ENCODE data around the gene SHISA7.
"Not testable (repeated sequence)": the region's sequence is repeated elsewhere in the genome, so short reads cannot be mapped to it uniquely, and the experiment has no call there.

SHISA7 gene

GRCh38 chr19:55440411-55441105 lies 2.5 kb downstream of the SHISA7 start:
- DNase-seq, result peak; percentile 58 to 71
- TF ChIP-seq POLR2A (IDR thresholded peaks at IDR 0.05; ENCODE audit: low read length) (peak; percentile 28), GATA1 (IDR thresholded peaks at IDR 0.05; ENCODE audit: low read depth, low read length) (no peak)

- TF ChIP-seq GATA1 (IDR thresholded peaks at IDR 0.05; ENCODE audit: low read depth, low read length), result no peak
- TF ChIP-seq POLR2A (IDR thresholded peaks at IDR 0.05; ENCODE audit: low read length), result no peak
- no peak for DNase-seq
Observed at GRCh38 chr19:55439052-55439451, 4.0 kb downstream of the SHISA7 start.

- peak; percentile 70 to 74 for DNase-seq
- TF ChIP-seq GATA1 (IDR thresholded peaks at IDR 0.05; ENCODE audit: low read depth, low read length), result no peak
- TF ChIP-seq POLR2A (IDR thresholded peaks at IDR 0.05; ENCODE audit: low read length), result no peak
Observed at GRCh38 chr19:55437410-55437809, 5.7 kb downstream of the SHISA7 start.

- no peak for TF ChIP-seq GATA1 (IDR thresholded peaks at IDR 0.05; ENCODE audit: low read depth, low read length)
- TF ChIP-seq POLR2A (IDR thresholded peaks at IDR 0.05; ENCODE audit: low read length), result no peak
- no peak for DNase-seq
Observed at GRCh38 chr19:55436847-55437246, 6.3 kb downstream of the SHISA7 start.

GRCh38 chr19:55435020-55435419 lies 8.1 kb downstream of the SHISA7 start:
- DNase-seq, result peak in 1 of 2 experiments; percentile 71
- TF ChIP-seq GATA1 (IDR thresholded peaks at IDR 0.05; ENCODE audit: low read depth, low read length) (no peak), POLR2A (IDR thresholded peaks at IDR 0.05; ENCODE audit: low read length) (no peak)

GRCh38 chr19:55434356-55434919 lies 8.7 kb downstream of the SHISA7 start:
- no peak for TF ChIP-seq POLR2A (IDR thresholded peaks at IDR 0.05; ENCODE audit: low read length)
- peak in 1 of 2 experiments; percentile 56 for DNase-seq

GRCh38 chr19:55433292-55433691 lies 9.8 kb downstream of the SHISA7 start:
- no peak for DNase-seq
- no peak for TF ChIP-seq GATA1 (IDR thresholded peaks at IDR 0.05; ENCODE audit: low read depth, low read length)
- TF ChIP-seq POLR2A (IDR thresholded peaks at IDR 0.05; ENCODE audit: low read length), result no peak

- TF ChIP-seq GATA1 (IDR thresholded peaks at IDR 0.05; ENCODE audit: low read depth, low read length), result no peak
- no peak for TF ChIP-seq POLR2A (IDR thresholded peaks at IDR 0.05; ENCODE audit: low read length)
Observed at GRCh38 chr19:55432241-55432959, 10.7 kb downstream of the SHISA7 start.

GRCh38 chr19:55431183-55431582 lies 11.9 kb downstream of the SHISA7 start:
- TF ChIP-seq POLR2A (IDR thresholded peaks at IDR 0.05; ENCODE audit: low read length), result no peak
- no peak for TF ChIP-seq GATA1 (IDR thresholded peaks at IDR 0.05; ENCODE audit: low read depth, low read length)

More at GRCh38 chr19:55432241-55432959, 10.7 kb downstream of the SHISA7 start:
- DNase-seq, result no peak

GRCh38 chr19:55426042-55426441 lies 17.1 kb downstream of the SHISA7 start:
- TF ChIP-seq GATA1 (IDR thresholded peaks at IDR 0.05; ENCODE audit: low read depth, low read length) (no peak), POLR2A (IDR thresholded peaks at IDR 0.05; ENCODE audit: low read length) (no peak)
- no peak for DNase-seq

More at GRCh38 chr19:55431183-55431582, 11.9 kb downstream of the SHISA7 start:
- DNase-seq, result no peak

GRCh38 chr19:55424518-55424917 lies 18.6 kb downstream of the SHISA7 start:
- no peak for DNase-seq
- TF ChIP-seq POLR2A (IDR thresholded peaks at IDR 0.05; ENCODE audit: low read length), result no peak

GRCh38 chr19:55423225-55424005 lies 19.7 kb downstream of the SHISA7 start:
- no peak for TF ChIP-seq GATA1 (IDR thresholded peaks at IDR 0.05; ENCODE audit: low read depth, low read length)
- no peak for TF ChIP-seq POLR2A (IDR thresholded peaks at IDR 0.05; ENCODE audit: low read length)
- DNase-seq, result no peak

- DNase-seq, result not testable (repeated sequence)
Observed at GRCh38 chr19:55421281-55421680, 21.8 kb downstream of the SHISA7 start.

GRCh38 chr19:55419624-55420236 lies 23.4 kb downstream of the SHISA7 start:
- DNase-seq, result no peak
- no peak for TF ChIP-seq POLR2A (IDR thresholded peaks at IDR 0.05; ENCODE audit: low read length)
- no peak for TF ChIP-seq GATA1 (IDR thresholded peaks at IDR 0.05; ENCODE audit: low read depth, low read length)
